BJ (cell line): ENCODE measurements around the gene LINGO1. TPM values are rescaled to one million over a fixed set of nuclear protein-coding genes. Genes with fewer than 3 reads are reported as not detected.

Source experiments
- CTCF ChIA-PET: fragments of 350-600 bp; formaldehyde crosslinking; extraction: SDS; loops from one replicate; lab custom pipeline; 2021; ENCODE audit warnings: antibody characterized with exemption, inconsistent platforms; lab: Yijun Ruan, JAX
- POLR2A ChIA-PET: fragments of 300-600 bp; sonication (Branson Sonifier 250); formaldehyde crosslinking; extraction: SDS; loops from one replicate; lab custom pipeline; 2021; ENCODE audit warnings: antibody characterized with exemption; lab: Charles Lee
- DNase-seq: peaks from one replicate; pipeline ENCODE4 v3.0.0-alpha.2; 2011; ENCODE audit warnings: low read depth
- H3K27me3 ChIP-seq: 2 replicates; pipeline ENCODE4 v1.6.0; 2011; ENCODE audit warnings: low read length; ENCODE audit not compliant: control insufficient read depth, insufficient read depth
- H3K36me3 ChIP-seq: 2 replicates; pipeline ENCODE4 v1.5.1; 2011; ENCODE audit warnings: low read length; ENCODE audit not compliant: control insufficient read depth, insufficient read depth
- H3K4me3 ChIP-seq: 2 replicates; pipeline ENCODE4 v1.5.1; 2011; ENCODE audit warnings: low read depth, mild to moderate bottlenecking, control low read depth, low read length
- CTCF ChIP-seq: IDR thresholded peaks from 2 replicates; pipeline ENCODE4 v1.5.1; 2011; ENCODE audit warnings: low read depth, mild to moderate bottlenecking, control low read depth, inconsistent platforms, low read length, moderate library complexity; ENCODE audit not compliant: insufficient read depth
- polyA plus RNA-seq: library from polyadenylated mRNA; depleted of rRNA; stranded (reverse); fragments of >200 nt; gene quantifications from 2 replicates; pipeline ENCODE4 v1.2.3, GENCODE V29; 2011

LINGO1 gene
- polyA plus RNA-seq, 1 experiment = not detected

GRCh38 chr15:77622934-77623754, 9.6 kb downstream of the LINGO1 start:
- DNase-seq = no peak
- Histone ChIP-seq H3K36me3 (no peaks in the 10 kb centered on the region), H3K27me3 (peaks cover 4% of the 10 kb centered on the region), H3K4me3 (no peak overlapping the region)
- CTCF ChIA-PET = interaction anchor here (0.6 to 4.6 kb wide), 6 partner anchors 8 to 1573 kb away, joined by 3 to 24 read pairs (median 5); partner anchors contain the start of gene LINGO1
- POLR2A ChIA-PET = no interaction called here
- no peak for TF ChIP-seq CTCF

GRCh38 chr15:77622209-77622933, 10.3 kb downstream of the LINGO1 start:
- CTCF ChIA-PET = interaction anchor here (1.1 to 4.6 kb wide), 4 partner anchors 11 to 199 kb away, joined by 3 to 24 read pairs (median 5); partner anchors contain the start of gene LINGO1
- no peak for DNase-seq
- no peaks in the 10 kb centered on the region for H3K36me3 ChIP-seq
- no peak overlapping the region for H3K4me3 ChIP-seq
- H3K27me3 ChIP-seq = peaks cover 2% of the 10 kb centered on the region
- no peak for TF ChIP-seq CTCF
- POLR2A ChIA-PET = no interaction called here

- no peak for DNase-seq
- no peak for TF ChIP-seq CTCF
- H3K27me3 ChIP-seq = peaks cover 2% of the 10 kb centered on the region
- no peaks in the 10 kb centered on the region for H3K36me3 ChIP-seq
- POLR2A ChIA-PET = no interaction called here
- CTCF ChIA-PET = interaction anchor here (1.2 to 4.6 kb wide), 3 partner anchors 11 to 200 kb away, joined by 4 to 24 read pairs (median 4); partner anchors contain the start of gene LINGO1
- no peak overlapping the region for H3K4me3 ChIP-seq
Measured at GRCh38 chr15:77621847-77622208, 10.9 kb downstream of the LINGO1 start.

- ChIA-PET CTCF (interaction anchor here (1.2 kb wide), 1 partner anchor 12 kb away, joined by 4 read pairs; no protein-coding TSS in a partner anchor), POLR2A (no interaction called here)
- peaks cover 2% of the 10 kb centered on the region for H3K27me3 ChIP-seq
- H3K4me3 ChIP-seq = no peak overlapping the region
- DNase-seq = no peak
- H3K36me3 ChIP-seq = no peaks in the 10 kb centered on the region
- TF ChIP-seq CTCF = no peak
Measured at GRCh38 chr15:77620960-77621647, 11.6 kb downstream of the LINGO1 start.
